ENCODE data around the gene MLX. TPM values are rescaled to one million over a fixed set of nuclear protein-coding genes. Genes with fewer than 3 reads are reported as not detected.
"Not testable (repeated sequence)": the region's sequence is repeated elsewhere in the genome, so short reads cannot be mapped to it uniquely, and the experiment has no call there.

The MLX gene
- total RNA-seq, 1 experiment from 2014 or later = 44.7 TPM

DNA sequence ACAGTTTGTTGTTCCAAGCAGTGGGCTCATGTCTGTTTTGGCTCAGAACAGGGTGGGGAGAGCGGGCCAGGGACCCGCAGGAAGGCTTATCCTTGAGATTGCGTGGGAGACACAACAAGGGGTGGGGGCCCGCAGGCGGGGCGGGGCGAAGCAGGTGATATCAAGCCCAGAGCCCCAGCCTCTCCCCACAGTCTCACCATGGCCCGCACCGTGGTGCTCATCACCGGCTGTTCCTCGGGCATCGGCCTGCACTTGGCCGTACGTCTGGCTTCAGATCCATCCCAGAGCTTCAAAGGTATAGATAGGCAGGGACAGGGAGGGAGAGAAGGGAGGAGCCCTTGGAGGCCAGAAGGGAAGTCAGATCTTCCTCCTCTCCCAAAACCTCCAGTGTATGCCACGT is 14.2 kb upstream of the MLX start, which contains the start of gene HSD17B1:
HSD17B1 (plus strand) TSS at position 188 of the 400 bp plus-strand sequence; CDS start at position 199, 11 bp downstream.
- DNase-seq (ENCODE audit: low spot score); in situ Hi-C loops (cut with HindIII; ENCODE audit: low sequenced_read_pairs): not testable (repeated sequence)

GRCh38 chr17:42553161-42553818 is 13.6 kb upstream of the MLX start:
- in situ Hi-C loops (cut with HindIII; ENCODE audit: low sequenced_read_pairs) = no loop called here
- DNase-seq (ENCODE audit: low spot score) = no peak

GRCh38 chr17:42553866-42554249 is 13.0 kb upstream of the MLX start:
- no peak for DNase-seq (ENCODE audit: low spot score)
- in situ Hi-C loops (cut with HindIII; ENCODE audit: low sequenced_read_pairs) = no loop called here

GRCh38 chr17:42554250-42555121 is 12.4 kb upstream of the MLX start:
- peak; percentile 88 for DNase-seq (ENCODE audit: low spot score)
- in situ Hi-C loops (cut with HindIII; ENCODE audit: low sequenced_read_pairs) = no loop called here

DNA sequence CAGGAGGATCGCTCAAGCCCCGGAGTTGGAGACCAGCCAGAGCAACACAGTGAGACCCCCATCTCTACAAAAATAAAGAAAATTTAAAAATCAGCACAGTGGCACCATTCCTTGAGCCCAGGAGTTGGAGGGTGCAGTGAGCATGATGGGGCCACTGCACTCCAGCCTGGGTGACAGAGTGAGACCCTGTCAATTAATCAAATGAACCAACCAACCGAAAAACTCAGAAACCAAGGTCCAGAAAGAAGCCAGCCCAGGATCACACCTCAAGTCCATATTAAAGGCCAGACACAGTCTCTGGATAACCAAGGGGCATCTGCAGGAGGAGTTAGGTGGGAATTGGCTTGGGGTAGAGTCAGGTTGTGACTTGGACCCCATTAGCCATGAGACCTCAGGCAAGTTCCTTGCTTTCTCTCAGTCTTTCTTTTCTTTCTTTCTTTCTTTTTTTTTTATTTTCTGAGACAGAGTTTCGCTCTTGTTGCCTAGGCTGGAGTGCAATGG is 11.7 kb upstream of the MLX start:
- no peak for DNase-seq (ENCODE audit: low spot score)

GRCh38 chr17:42555961-42556617 is 10.8 kb upstream of the MLX start:
- in situ Hi-C loops (cut with HindIII; ENCODE audit: low sequenced_read_pairs); DNase-seq (ENCODE audit: low spot score): not testable (repeated sequence)

More for the DNA sequence above, 11.7 kb upstream of the MLX start:
- in situ Hi-C loops (cut with HindIII; ENCODE audit: low sequenced_read_pairs) = no loop called here

GRCh38 chr17:42559075-42559474 is 7.8 kb upstream of the MLX start:
- in situ Hi-C loops (cut with HindIII; ENCODE audit: low sequenced_read_pairs) = no loop called here
- DNase-seq (ENCODE audit: low spot score) = no peak

- in situ Hi-C loops (cut with HindIII; ENCODE audit: low sequenced_read_pairs) = no loop called here
- DNase-seq (ENCODE audit: low spot score) = no peak
Observed at GRCh38 chr17:42560246-42560645, 6.7 kb upstream of the MLX start.

DNA sequence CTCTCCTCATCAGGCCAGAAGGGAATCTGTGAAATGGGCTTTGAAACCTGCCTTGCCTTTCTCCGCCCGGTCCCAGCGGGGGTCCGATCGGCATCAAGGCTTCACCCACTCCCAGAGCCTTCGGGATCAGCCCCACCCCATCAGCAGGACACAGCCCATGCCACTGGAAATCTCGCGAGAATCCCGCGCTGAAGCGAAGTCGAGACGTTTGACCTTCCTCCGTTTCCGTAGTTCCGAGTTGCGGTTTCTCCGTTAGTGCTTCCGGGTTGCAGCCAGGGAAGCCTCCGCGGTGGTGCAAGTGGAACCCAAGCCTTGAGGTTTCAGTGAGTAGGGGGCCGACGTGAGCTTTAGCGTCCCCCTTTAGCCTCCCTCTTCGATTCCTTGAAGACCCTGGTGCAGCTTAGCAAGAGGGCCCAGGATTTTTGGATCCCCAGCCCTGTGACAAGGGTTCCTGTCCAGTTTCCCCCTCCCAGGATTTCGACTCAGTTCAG is 5.0 kb upstream of the MLX start, which contains the start of gene COASY:
COASY (plus strand) TSS at position 252 of the 491 bp plus-strand sequence. CDS start 475 bp downstream, outside the sequence.
- in situ Hi-C loops (cut with HindIII; ENCODE audit: low sequenced_read_pairs) = no loop called here
- peak; percentile 96 for DNase-seq (ENCODE audit: low spot score)

GRCh38 chr17:42562388-42563142 is 4.3 kb upstream of the MLX start:
- DNase-seq (ENCODE audit: low spot score) = no peak
- in situ Hi-C loops (cut with HindIII; ENCODE audit: low sequenced_read_pairs) = no loop called here

- in situ Hi-C loops (cut with HindIII; ENCODE audit: low sequenced_read_pairs) = no loop called here
- no peak for DNase-seq (ENCODE audit: low spot score)
Observed at GRCh38 chr17:42563143-42563509, 3.8 kb upstream of the MLX start.

DNA sequence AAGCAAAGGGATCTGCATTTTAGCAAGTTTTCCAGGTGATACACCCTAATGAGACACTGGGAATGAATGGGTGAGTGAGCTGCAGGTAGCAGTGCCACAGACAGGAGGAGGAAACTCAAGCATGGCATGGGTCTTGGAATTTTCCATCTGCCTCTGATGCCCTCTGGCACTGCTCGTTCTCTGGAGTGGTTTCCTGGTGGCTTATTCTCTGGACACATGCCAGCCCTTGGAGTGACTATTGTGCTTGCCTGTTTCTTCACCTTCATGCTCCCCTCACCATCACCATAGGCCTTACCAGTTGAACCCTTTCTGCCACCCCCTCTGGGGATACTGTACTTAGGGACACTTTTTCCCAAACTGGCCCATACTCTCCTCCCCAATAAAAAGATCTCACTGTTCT is 3.4 kb upstream of the MLX start:
- in situ Hi-C loops (cut with HindIII; ENCODE audit: low sequenced_read_pairs) = no loop called here
- DNase-seq (ENCODE audit: low spot score) = no peak

GRCh38 chr17:42563950-42564349 is 3.0 kb upstream of the MLX start:
- DNase-seq (ENCODE audit: low spot score) = no peak
- in situ Hi-C loops (cut with HindIII; ENCODE audit: low sequenced_read_pairs) = no loop called here

DNA sequence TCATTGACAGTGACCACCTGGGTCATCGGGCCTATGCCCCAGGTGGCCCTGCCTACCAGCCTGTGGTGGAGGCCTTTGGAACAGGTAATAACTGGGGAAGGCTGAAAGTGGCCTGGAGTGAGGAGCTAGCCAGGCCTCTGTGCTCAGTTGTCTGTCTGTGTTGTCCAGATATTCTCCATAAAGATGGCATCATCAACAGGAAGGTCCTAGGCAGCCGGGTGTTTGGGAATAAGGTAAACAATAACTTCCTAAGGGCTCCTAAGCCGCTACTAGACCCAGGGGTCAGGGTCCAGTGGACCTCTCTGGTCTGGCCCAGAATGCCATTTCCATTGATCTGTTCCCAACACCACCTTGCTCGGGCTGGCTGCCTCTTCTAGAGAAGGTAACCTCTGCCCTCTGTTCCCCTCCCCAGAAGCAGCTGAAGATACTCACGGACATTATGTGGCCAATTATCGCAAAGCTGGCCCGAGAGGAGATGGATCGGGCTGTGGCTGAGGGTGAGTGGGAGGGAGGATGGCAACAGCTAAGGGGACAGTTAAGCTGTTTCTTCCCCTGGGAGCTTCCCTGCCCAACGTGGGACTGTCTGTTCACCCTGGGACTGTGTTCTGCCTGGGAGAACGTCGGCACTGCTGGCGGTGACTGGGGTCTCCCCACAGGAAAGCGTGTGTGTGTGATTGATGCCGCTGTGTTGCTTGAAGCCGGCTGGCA is 1.9 kb upstream of the MLX start:
- DNase-seq (ENCODE audit: low spot score) = no peak

DNA sequence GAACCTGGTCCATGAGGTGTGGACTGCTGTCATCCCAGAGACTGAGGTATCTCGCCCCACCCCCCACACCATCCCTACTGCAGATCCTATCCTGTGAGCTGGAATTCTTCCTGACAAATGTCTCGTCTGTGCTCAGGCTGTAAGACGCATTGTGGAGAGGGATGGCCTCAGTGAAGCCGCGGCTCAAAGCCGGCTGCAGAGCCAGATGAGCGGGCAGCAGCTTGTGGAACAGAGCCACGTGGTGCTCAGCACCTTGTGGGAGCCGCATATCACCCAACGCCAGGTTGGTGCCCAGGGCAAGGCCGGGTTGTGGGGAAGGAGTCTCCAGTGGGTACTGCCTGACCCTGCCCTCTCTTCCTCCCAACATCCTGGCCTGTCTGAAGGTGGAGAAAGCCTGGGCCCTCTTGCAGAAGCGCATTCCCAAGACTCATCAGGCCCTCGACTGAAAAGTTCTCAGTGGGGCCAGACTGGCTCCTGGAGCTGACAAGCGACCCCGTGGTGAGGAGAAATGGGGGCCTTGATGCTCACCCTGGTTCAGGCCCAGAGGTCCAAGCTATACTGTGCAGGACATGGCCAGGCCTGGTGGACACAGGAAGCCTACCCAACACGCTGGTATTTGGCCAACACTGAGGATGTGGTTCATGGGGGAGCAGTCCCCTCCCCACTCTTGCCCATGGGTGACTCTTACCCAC is 1.2 kb upstream of the MLX start:
- in situ Hi-C loops (cut with HindIII; ENCODE audit: low sequenced_read_pairs) = no loop called here
- DNase-seq (ENCODE audit: low spot score) = no peak

More for the DNA sequence above, 1.9 kb upstream of the MLX start:
- in situ Hi-C loops (cut with HindIII; ENCODE audit: low sequenced_read_pairs) = no loop called here

DNA sequence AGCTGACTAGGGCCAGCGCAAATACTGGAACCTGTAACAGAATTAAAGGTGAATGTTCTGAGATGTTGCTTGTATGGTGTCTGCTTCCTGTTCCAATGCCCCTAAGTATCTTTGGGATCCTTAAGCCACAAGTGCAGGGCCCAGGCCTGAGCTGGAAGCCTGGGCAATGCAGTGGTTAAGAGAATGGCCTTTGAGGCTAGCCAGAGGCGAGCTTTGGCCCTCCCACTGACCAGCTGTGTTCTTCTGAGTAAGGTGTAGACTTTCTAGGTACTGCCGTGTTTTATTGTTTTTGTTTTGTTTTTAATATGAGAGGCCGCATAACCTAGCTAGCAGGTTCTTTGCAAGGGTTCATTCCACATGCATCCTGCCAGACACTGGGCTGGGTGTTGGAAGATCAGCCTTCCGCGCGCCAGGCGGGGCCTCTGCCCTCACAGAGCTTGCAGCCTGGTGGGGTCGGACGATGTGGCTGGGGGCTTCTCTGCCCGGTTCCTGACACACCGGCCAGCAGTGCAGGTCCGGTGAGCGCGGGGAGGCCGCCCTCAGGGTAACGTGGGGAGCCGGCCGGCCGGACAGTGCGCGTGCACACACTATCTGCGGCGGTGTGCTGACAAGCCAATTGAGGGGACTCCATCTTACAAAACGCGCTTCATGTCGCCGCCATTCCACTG is 551 bp upstream of the MLX start:
- no peak for DNase-seq (ENCODE audit: low spot score)
- in situ Hi-C loops (cut with HindIII; ENCODE audit: low sequenced_read_pairs) = no loop called here
